H9 (cell line): ENCODE measurements around the gene DARS1. TPM values are rescaled to one million over a fixed set of nuclear protein-coding genes. Genes with fewer than 3 reads are reported as not detected.
A peak's percentile ranks its signal among the peaks of the same experiment; 100 is the strongest.

Experiments used
- DNase-seq: peaks from one replicate; pipeline ENCODE4 v3.0.0-alpha.2; 2017
- H2AFZ ChIP-seq: one replicate; pipeline ENCODE4 v1.6.1; 2013; ENCODE audit warnings: mild to moderate bottlenecking, low read length, control low read depth, moderate library complexity
- H2AK5ac ChIP-seq: 2 replicates; pipeline ENCODE4 v1.6.1; 2013; ENCODE audit warnings: low read length, control low read depth, mixed read lengths; ENCODE audit not compliant: insufficient read length
- H2BK120ac ChIP-seq: one replicate; pipeline ENCODE4 v1.6.1; 2013; ENCODE audit warnings: low read depth, mild to moderate bottlenecking, low read length, control low read depth, inconsistent platforms; ENCODE audit not compliant: poor library complexity, severe bottlenecking
- H2BK12ac ChIP-seq: 2 replicates; pipeline ENCODE4 v1.6.1; 2013; ENCODE audit warnings: low read length, control low read depth, mixed read lengths, low read depth; ENCODE audit not compliant: insufficient read length
- H2BK15ac ChIP-seq: 2 replicates; pipeline ENCODE4 v1.6.1; 2013; ENCODE audit warnings: low read depth, low read length, control low read depth
- H2BK20ac ChIP-seq: one replicate; pipeline ENCODE4 v1.6.1; 2013; ENCODE audit warnings: low read depth, mild to moderate bottlenecking, low read length, control low read depth, inconsistent platforms; ENCODE audit not compliant: poor library complexity, severe bottlenecking
- H2BK5ac ChIP-seq: 2 replicates; pipeline ENCODE4 v1.6.1; 2013; ENCODE audit warnings: low read length, control low read depth, mixed read lengths; ENCODE audit not compliant: insufficient read length
- H3K14ac ChIP-seq: 2 replicates; pipeline ENCODE4 v1.6.1; 2013; ENCODE audit warnings: low read length, control low read depth; ENCODE audit not compliant: insufficient read depth
- H3K18ac ChIP-seq: 2 replicates; pipeline ENCODE4 v1.6.1; 2013; ENCODE audit warnings: low read depth, mild to moderate bottlenecking, mixed read lengths, low read length, control low read depth; ENCODE audit not compliant: insufficient read length
- H3K23ac ChIP-seq: 2 replicates; pipeline ENCODE4 v1.6.1; 2013; ENCODE audit warnings: low read length, control low read depth, mixed read lengths, low read depth; ENCODE audit not compliant: insufficient read length
- H3K23me2 ChIP-seq: 2 replicates; pipeline ENCODE4 v1.6.1; 2013; ENCODE audit warnings: low read depth, mild to moderate bottlenecking, mixed read lengths, low read length, control low read depth; ENCODE audit not compliant: insufficient read length, poor library complexity, severe bottlenecking
- H3K27ac ChIP-seq: 2 replicates; pipeline ENCODE4 v1.5.1; 2013; ENCODE audit warnings: low read length, control low read depth, mixed read lengths, low read depth; ENCODE audit not compliant: insufficient read length
- H3K27me3 ChIP-seq: 2 replicates; pipeline ENCODE4 v1.6.1; 2013; ENCODE audit warnings: low read length, control low read depth, inconsistent platforms; ENCODE audit not compliant: insufficient read depth
- H3K4ac ChIP-seq: 2 replicates; pipeline ENCODE4 v1.6.1; 2013; ENCODE audit warnings: low read depth, mild to moderate bottlenecking, control low read depth, inconsistent platforms, low read length, moderate library complexity
- H3K4me1 ChIP-seq: 2 replicates; pipeline ENCODE4 v1.6.1; 2013; ENCODE audit warnings: low read length, control low read depth, inconsistent platforms; ENCODE audit not compliant: insufficient read depth
- H3K4me2 ChIP-seq: 2 replicates; pipeline ENCODE4 v1.6.1; 2013; ENCODE audit warnings: low read length, control low read depth, mixed read lengths; ENCODE audit not compliant: insufficient read length, insufficient read depth
- H3K56ac ChIP-seq: 2 replicates; pipeline ENCODE4 v1.6.1; 2013; ENCODE audit warnings: low read depth, mild to moderate bottlenecking, mixed read lengths, low read length, control low read depth; ENCODE audit not compliant: insufficient read length
- H3K79me1 ChIP-seq: 2 replicates; pipeline ENCODE4 v1.6.1; 2013; ENCODE audit warnings: low read depth, mild to moderate bottlenecking, moderate library complexity, low read length, control low read depth, inconsistent platforms; ENCODE audit not compliant: insufficient read depth, poor library complexity, severe bottlenecking
- H3K79me2 ChIP-seq: 2 replicates; pipeline ENCODE4 v1.6.1; 2013; ENCODE audit warnings: low read length, control low read depth, inconsistent platforms; ENCODE audit not compliant: insufficient read depth
- H3K9ac ChIP-seq: 2 replicates; pipeline ENCODE4 v1.6.1; 2013; ENCODE audit warnings: low read length, control low read depth, mixed read lengths; ENCODE audit not compliant: insufficient read length; ENCODE audit errors: extremely low read depth
- H3K9me3 ChIP-seq: one replicate; pipeline ENCODE4 v1.6.1; 2013; ENCODE audit warnings: low read depth, low read length, inconsistent platforms; ENCODE audit not compliant: control insufficient read depth
- H3T11ph ChIP-seq: one replicate; pipeline ENCODE4 v1.6.1; 2013; ENCODE audit warnings: mild to moderate bottlenecking, low read length, control low read depth, inconsistent platforms
- H4K20me1 ChIP-seq: one replicate; pipeline ENCODE4 v1.6.1; 2013; ENCODE audit not compliant: control insufficient read depth, insufficient read length, insufficient read depth
- H4K5ac ChIP-seq: 2 replicates; pipeline ENCODE4 v1.6.1; 2013; ENCODE audit warnings: low read depth, mild to moderate bottlenecking, mixed read lengths, low read length, control low read depth; ENCODE audit not compliant: insufficient read length
- H4K8ac ChIP-seq: replicated peaks from 2 replicates; pipeline ENCODE4 v1.6.1; 2013; ENCODE audit warnings: low read length, control low read depth, mixed read lengths, low read depth; ENCODE audit not compliant: insufficient read length
- H4K91ac ChIP-seq: 2 replicates; pipeline ENCODE4 v1.6.1; 2013; ENCODE audit warnings: low read depth, mild to moderate bottlenecking, moderate library complexity, mixed read lengths, low read length, control low read depth; ENCODE audit not compliant: insufficient read length
- H3K27ac Mint-ChIP-seq, 3 experiments: 2 replicates in 2 of 3; 3 replicates in 1 of 3; pipeline ENCODE4 v1.8.0; 2020 to 2021; ENCODE audit warnings: mixed read lengths in 3 of 3, mild to moderate bottlenecking in 1 of 3, moderate library complexity in 1 of 3
- H3K27me3 Mint-ChIP-seq: 2 replicates; pipeline ENCODE4 v1.8.0; 2021; ENCODE audit warnings: low read depth, mild to moderate bottlenecking, moderate library complexity, mixed read lengths
- H3K36me3 Mint-ChIP-seq, 3 experiments: 2 replicates in 2 of 3; 3 replicates in 1 of 3; pipeline ENCODE4 v1.8.0; 2020 to 2021; ENCODE audit warnings: low read depth in 3 of 3, mixed read lengths in 3 of 3; ENCODE audit not compliant: insufficient read depth in 1 of 3
- H3K4me1 Mint-ChIP-seq, 2 experiments: 2 replicates each; pipeline ENCODE4 v1.8.0; 2020; ENCODE audit warnings: mixed read lengths in 2 of 2
- H3K4me3 Mint-ChIP-seq, 2 experiments: 2 replicates in 1 of 2; 3 replicates in 1 of 2; pipeline ENCODE4 v1.8.0; 2020 to 2021; ENCODE audit warnings: mild to moderate bottlenecking in 2 of 2, mixed read lengths in 2 of 2, moderate library complexity in 1 of 2
- H3K9me3 Mint-ChIP-seq, 2 experiments: 2 replicates in 1 of 2; 3 replicates in 1 of 2; pipeline ENCODE4 v1.8.0; 2020; ENCODE audit warnings: mild to moderate bottlenecking in 2 of 2, mixed read lengths in 2 of 2, moderate library complexity in 1 of 2
- CTCF ChIP-seq: fragments of 200-600 bp; sonication (generic); conservative IDR thresholded peaks from 3 replicates; pipeline ENCODE4 v1.8.0; 2021; ENCODE audit warnings: antibody characterized with exemption, mild to moderate bottlenecking
- WGBS: extraction: QIAGEN DNeasy Blood & Tissue Kit; methylation state at CpG from one replicate; pipeline ENCODE4 v1.1.7; 2013; ENCODE audit warnings: missing lambda C conversion rate, low lambda C conversion rate, mixed read lengths; ENCODE audit not compliant: insufficient read length; ENCODE audit errors: extremely low coverage; 5-methylcytosine and 5-hydroxymethylcytosine counted together
- total RNA-seq: library from RNA; stranded (reverse); gene quantifications from 2 replicates; pipeline ENCODE4 v1.2.1, GENCODE V29; 2021

The DARS1 gene
- total RNA-seq, 1 experiment from 2014 or later: 117 TPM

- Histone ChIP-seq H3K79me2 (no peaks in the 10 kb centered on the region; the same call in 1 of the 2 replicates), H3K23me2 (peaks cover 4% of the 10 kb centered on the region), H3K23ac (no peak overlapping the region), H3K4me1 (peaks cover 2% of the 10 kb centered on the region; the same call in 1 of the 2 replicates), H3K27me3 (no peaks in the 10 kb centered on the region), H2AK5ac (no peak overlapping the region), H2BK5ac (no peak overlapping the region), H3K9ac (peak overlapping the region; percentile 70), H4K91ac (no peak overlapping the region), H3K27ac (peak overlapping the region; percentile 61), H3K18ac (peak overlapping the region; percentile 78), H4K5ac (peak overlapping the region; percentile 55), H3T11ph (no peak overlapping the region), H2AFZ (peak overlapping the region; percentile 25), H2BK15ac (no peak overlapping the region), H4K20me1 (no peaks in the 10 kb centered on the region), H4K8ac (no peak overlapping the region), H3K14ac (peak overlapping the region; percentile 83), H3K56ac (no peak overlapping the region), H2BK120ac (no peak overlapping the region), H3K9me3 (no peaks in the 10 kb centered on the region), H2BK20ac (no peak overlapping the region), H3K4ac (no peak overlapping the region), H2BK12ac (no peak overlapping the region), H3K4me2 (peak overlapping the region; percentile 97), H3K79me1 (no peaks in the 10 kb centered on the region)
- WGBS: no CpG with 5 or more reads among the region's 19 CpGs
- peaks cover 2% of the 10 kb centered on the region; the same call in 1 of the 2 replicates for H3K27me3 Mint-ChIP-seq
- no peak for TF ChIP-seq CTCF
- peak overlapping the region; percentile 92 for H3K4me3 Mint-ChIP-seq
- H3K4me1 Mint-ChIP-seq: peaks cover 11 to 18% of the 10 kb centered on the region in 2 experiments; a peak in 3 of 4 replicates
- DNase-seq: no peak
- peaks cover 12 to 19% (median 18%) of the 10 kb centered on the region in 3 experiments; a peak in 6 of 7 replicates for H3K36me3 Mint-ChIP-seq
- peak overlapping the region; percentile 90 to 98 (median 95); a peak in 6 of 7 replicates for H3K27ac Mint-ChIP-seq
- H3K9me3 Mint-ChIP-seq: no peaks in the 10 kb centered on the region; a peak in 1 of 5 replicates
Measured at GRCh38 chr2:135985826-135986393, 484 bp upstream of the DARS1 start.
